HG03045 (cell line): ENCODE measurements around the gene SMURF2.
"Not testable (repeated sequence)": the region's sequence is repeated elsewhere in the genome, so short reads cannot be mapped to it uniquely, and the experiment has no call there.

Experiments used
- ATAC-seq: cut with Tn5 transposase; IDR thresholded peaks from one replicate; pipeline ENCODE4 v1.9.1; 2021; ENCODE audit warnings: mild to moderate bottlenecking, moderate library complexity; ENCODE audit not compliant: unreplicated experiment

Gene SMURF2

DNA sequence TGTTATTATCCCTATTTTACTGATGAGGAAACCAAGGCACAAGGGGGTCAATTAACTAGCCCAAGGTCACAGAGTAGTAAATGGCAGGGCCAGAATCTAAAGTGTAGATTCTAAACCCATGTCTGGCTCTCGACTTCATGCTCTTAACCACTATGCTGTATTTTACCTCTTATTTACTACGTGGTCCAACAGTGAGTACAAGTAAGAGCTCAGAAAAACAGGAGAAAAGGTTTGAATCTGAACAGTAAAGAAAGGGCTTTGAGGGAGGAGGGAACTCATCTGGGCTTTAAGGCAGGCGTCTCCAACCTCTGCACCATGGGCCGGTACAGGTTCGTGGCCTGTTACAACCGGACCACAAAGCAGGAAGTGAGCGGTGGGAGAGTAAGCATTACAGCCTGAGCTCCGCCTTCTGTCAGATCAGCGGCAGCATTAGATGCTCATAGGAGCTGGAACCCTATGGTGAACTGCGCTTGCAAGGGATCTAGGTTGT, 62.9 kb downstream of the SMURF2 start:
- peak; percentile 78 for ATAC-seq

DNA sequence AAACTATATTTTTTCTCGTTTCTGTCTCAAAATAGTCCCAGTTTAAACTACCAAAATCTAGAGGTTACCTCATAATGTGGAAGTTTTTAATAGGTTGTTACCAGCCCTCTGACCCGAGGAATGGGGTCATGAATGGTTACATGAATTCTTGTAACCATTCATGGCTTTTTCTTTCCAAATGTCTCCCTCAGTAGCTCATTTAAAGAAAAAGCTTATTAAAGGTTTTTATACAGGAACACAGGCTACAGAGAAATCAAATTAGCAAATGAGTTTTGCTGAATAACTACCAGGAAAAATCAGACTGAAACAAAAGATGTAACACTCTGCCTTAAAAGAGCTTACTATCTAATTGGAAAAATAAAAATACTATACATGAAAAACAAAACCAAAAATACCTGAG, 63.4 kb downstream of the SMURF2 start:
- no peak for ATAC-seq

DNA sequence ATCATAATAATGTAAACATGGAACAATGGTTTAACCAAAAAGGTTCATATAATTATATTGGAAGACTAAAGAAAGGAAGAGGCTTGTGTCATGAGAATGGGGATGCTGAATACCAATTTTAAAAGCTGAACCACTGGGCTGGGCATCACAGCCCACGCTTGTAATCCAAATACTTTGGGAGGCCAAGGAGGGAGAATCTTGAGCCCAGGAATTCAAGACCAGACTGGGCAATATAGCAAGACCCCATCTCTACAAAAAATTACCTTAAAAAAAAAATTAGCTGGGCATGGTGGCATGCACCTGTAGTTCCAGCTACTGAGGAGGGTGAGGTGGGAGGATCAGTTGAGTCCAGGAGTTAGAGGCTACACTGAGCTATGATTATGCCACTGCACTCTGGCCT, 65.1 kb downstream of the SMURF2 start:
- no peak for ATAC-seq

DNA sequence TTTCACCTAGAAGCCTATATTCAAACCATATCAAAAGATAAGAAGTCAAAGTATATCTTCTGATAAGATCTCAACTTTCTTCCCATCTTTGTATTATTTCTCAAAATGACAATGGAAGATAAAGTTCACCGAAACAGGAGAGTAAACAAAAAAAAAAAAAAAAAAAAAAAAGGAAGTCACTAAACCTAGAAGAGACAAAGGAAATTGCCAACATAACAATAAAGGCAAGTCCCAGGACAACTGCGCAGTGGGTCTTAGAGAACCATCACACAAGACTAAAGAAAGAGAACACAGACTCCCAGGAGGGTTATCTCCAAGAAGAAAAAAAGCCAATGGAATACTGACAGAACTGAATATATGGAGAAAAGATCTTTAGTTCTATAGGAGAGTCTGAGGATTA, 65.7 kb downstream of the SMURF2 start:
- no peak for ATAC-seq

DNA sequence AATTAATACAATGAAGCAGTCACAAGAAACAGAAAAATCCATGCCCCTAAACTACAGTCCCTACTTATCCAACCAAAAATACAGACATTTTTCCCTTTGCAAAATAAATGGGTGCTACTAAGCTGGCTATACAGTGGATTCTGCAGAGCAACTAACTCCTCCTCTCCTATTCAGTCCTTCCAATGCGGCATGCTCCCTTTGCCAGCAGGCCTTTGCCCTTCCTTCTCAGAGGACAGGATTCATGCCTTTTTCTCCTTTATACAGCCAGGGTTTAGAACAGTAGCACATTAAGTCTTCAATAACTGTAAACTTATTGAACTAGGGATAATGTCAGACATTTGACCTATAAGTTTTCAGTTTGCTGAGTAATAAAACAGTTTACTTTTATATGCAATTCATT, 70.2 kb downstream of the SMURF2 start:
- ATAC-seq: no peak

DNA sequence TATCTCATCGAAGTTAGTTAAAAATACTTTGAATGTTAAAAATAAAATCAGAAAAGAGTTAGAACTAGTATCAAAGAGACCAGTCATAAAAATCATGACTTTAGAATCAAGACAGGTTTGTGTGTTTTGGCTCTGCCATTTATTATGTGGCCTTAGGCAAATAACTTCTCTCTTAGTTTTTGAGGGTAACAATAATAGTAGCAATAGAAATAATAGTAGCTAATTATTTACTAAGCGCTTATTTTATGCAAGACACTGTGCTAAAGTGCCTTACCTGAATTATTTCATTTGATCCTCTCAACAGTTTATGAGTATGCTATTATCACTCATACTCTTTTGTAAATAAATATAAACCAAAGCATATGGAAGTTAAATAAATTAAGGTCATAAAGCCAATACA, 77.0 kb downstream of the SMURF2 start:
- ATAC-seq: no peak

DNA sequence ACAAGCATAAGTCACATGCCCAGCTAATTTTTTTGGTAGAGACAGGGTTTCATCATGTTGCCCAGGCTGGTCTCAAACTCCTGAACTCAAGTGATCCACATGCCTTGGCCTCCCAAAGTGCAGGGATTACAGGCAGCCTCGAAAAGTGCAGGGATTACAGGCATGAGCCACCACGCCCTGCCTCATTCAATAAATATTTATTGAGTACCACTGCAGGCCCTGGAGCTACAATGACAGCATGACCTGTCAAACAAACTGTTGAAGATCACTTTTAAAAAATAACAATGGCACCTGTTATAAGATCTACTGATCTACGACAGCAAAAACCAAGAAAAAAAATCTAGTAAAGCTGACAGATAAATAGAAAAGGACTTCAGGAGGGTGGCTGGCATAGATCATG, 79.1 kb downstream of the SMURF2 start:
- ATAC-seq: no peak

DNA sequence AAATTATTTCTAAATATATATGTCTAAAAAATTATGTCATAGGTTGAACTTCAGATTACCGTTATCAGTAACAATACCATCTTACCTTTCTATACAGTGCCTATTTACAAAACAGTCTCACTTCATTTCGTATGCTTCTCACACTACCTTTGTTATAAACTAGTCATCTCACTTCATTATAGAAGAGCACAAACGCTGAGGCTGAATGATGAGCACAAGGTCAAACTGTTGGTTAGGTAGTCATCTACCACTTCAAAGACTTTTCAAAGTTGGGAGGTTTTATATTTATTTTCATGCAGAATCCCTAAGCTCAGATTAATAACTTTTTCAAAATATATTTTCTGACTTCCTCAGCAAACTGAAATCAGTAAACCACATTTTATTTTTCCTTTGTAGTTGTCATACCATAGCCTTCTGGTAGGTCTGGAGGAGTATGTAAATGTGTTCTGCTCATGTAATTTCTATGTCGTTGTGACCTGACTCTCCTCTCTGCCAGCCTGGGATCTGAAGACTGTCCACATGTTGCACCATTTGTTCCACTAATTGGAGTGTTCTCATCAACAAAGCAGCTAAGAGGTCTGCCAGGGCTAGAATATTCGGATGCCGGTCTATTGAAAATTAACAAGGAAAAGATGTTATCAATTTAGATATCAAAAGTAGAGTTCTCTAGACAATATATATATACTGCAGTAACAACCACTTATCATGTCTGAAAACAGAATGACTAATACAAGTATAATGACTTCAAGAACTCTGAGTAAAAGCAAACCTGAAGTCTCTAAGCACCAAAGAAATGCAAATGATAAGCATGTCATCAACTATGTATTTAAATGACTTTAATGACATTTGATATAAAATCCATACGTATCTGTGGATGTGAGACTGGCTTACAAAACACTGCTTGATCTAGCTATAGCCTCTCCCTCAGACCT, 81.5 kb downstream of the SMURF2 start:
- no peak for ATAC-seq

DNA sequence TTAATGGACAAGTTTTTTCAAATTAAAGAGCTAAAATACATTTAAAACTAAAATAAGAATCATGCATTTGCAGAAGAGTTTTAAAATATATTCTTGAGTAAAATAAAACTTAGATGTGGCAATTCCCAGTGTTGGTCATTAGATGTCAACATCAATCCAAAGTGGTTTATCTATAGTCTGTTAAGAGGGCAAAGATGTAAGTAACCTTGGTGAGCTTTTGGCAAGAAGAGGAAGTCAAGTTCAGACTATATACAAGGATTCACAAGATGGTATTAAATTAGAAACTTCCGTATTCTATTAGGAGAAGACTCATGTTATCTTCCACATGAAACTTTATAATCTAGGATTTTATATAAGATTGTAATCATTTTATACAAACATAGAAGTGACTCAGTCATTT, 82.2 kb downstream of the SMURF2 start:
- no peak for ATAC-seq

DNA sequence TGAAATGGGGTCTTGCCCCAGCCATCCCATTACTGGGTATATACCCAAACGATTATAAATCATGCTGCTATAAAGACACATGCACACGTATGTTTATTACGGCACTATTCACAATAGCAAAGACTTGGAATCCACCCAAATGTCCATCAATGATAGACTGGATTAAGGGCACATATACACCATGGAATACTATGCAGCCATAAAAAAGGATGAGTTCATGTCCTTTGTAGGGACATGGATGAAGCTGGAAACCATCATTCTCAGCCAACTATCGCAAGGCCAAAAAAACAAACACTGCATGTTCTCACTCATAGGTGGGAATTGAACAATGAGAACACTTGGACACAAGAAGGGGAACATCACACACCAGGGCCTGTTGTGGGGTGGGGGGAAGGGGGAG, 85.1 kb downstream of the SMURF2 start:
- not testable (repeated sequence) for ATAC-seq

DNA sequence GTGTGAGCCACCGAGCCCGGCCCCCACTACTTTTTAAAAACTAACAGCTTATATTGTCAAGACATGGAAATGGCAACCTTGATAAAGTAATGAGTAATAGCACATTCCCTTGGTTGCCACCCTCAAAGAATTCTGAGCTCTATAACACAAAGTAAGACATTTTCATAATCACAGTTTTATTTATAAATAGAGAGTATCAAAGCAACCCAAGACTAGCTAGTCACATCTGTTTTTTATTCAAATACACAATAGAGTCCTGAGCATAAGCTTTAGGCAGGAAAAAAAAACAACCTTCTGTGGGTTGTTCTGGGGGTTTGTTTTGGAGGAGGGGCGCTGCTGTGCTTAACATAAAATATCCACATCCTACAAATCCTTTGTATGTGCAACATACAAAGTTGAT, 86.7 kb downstream of the SMURF2 start:
- ATAC-seq: no peak

DNA sequence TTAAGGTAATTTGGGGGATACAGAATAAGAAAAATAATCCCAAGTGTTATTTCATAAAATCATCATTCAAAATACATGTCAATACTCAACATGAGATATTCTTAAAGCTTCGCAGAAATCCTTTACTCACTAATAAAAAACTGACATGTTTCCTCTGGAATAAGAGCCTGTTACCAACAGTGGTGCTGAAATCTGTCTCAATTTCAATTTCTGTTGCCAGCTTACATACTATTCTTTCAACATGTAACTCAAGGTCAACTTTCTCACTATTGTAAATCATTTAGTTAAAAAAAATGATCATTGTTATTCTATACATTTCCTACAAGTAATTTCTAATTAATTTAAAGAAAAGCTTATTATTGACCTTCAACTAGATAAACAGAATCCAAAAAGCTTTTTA, 87.5 kb downstream of the SMURF2 start:
- no peak for ATAC-seq

DNA sequence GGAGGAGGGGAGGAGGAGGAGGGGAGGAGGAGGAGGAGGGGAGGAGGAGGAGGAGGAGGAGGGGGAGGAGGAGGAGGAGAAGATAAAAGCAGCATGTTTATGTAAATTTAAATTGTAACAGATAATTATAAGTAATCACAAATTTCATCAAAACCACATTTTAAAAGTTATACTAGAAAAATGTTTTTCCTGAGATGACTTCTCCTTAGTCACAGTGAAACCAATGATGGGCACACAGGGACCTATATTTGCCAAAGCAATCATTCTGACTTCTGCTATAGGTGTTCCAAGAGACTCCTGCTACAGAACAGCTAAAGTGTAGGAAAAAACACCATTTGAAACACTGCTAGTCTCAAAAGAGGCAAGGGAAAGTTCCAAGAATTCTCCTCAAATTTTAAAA, 88.9 kb downstream of the SMURF2 start:
- ATAC-seq: no peak

DNA sequence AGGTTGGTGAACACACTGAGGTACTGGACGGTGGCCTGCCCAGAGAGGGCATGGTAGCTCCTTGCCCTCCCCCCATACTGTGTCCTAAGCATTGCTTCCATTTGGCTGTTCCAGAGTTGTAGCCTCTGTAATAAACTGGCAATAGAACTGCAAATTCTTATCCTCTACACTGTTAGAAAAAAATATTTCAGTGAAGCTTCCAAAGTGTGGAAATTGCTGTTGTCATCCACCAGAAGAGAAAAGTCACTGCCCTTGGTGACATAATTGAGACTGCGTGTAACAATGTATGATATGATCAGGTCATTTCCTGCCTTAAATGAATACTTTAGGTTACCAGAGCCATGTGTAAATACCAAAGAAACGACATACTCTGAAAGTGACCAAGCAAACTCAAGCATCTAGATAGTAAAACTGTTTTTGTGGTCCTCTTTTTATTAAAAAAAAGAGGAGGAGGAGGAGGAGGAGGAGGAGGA, 89.4 kb downstream of the SMURF2 start:
- ATAC-seq: no peak

DNA sequence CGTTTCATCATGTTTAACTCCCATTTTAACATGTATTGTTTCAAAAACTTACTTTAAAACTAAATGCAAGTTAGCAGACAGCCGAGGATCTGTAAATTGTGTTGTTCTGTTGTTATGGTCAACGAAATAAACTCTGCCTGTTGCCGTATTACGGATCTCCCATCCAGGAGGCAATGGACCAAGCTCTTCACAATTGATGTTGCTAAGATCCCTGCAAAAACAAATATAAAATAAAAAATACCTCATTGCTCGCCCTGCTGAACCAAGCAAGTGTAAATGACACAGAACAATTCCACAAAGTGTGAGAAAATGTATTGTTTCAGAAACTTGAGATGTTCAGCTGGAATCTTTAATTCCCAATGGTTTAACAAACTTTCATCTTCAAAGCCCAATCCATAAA, 90.4 kb downstream of the SMURF2 start:
- no peak for ATAC-seq

DNA sequence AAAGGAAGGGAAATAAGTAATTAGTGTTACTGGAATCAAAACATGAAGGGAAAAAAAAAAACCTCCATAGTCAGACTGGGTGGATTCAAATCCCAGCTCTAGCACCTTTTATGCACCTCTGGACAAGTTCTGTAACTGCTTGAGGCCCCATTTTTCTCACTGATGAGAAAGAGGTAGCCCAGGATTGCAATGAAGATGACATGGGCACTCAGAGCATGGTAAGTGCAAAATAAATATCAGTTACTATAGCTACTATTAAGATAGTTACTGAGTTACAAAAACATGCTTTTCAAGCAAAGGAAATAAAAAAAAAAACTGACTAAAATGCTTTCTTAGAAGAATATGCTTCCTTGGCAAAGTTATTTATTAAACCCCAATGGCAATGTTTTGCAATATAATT, 96.5 kb downstream of the SMURF2 start:
- no peak for ATAC-seq

DNA sequence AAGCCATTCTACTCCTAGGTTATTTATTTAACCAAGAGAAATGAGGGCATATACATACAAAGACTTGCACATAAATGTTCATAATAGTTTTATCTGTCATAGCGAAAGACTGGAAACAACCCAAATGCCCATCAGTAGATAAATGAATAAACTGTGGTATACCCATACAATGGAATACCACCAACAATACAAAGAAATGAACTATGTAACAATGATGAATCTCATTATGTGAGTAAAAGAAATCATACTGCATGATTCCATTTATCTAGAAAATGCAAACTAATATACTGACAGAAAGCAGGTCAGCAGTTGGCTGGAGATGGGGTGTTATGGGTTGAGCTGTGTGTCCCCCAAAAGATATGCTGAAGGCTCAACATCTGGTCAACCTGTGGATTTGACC, 98.0 kb downstream of the SMURF2 start:
- ATAC-seq: no peak

DNA sequence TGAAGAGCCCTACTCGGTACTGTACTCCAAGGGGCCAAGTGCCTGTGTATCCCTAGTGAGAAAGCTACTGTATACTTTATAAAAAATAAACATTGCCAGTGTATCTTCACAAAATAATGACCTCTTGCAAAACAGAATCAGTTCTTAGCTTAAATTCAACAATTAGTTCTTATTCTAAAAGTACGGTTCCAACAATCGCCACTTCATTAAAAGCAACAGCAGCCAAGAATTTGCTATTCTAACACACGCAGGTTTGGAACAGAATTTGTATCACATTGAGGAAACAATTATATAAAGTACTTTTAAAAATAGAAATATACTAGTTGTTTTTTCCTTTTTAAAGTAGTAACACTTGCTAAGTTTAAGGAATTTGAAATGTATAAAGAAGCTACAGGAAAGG, 106.8 kb downstream of the SMURF2 start:
- no peak for ATAC-seq

DNA sequence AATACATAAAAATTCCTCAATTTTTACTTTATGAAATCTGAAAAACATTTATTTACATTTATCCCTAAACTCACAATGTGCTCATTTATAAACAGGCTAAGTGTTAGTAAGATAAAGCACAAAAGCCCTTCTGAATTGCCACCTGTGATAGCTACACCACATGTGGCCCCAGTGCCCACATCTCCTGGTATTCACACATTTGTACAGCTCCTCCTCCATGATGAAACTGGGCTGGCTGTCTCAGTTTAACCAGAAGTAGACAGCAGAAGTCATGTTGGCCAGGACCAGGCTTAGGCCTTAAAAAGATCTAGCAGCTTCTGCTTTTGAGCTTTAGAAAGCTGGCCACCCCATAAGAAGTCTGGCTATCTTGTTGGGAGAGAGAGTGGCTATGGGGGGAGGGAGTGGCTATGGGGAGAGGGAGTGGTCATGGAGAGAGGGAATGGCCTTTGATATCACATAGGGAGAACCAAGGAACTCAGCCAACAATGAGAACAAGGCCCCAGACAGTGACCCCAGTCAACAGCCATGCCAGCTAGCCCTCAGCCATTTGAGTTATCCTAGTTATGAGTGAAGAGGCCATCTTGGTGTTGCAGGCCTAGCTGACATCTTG, 108.0 kb downstream of the SMURF2 start:
- ATAC-seq: no peak

DNA sequence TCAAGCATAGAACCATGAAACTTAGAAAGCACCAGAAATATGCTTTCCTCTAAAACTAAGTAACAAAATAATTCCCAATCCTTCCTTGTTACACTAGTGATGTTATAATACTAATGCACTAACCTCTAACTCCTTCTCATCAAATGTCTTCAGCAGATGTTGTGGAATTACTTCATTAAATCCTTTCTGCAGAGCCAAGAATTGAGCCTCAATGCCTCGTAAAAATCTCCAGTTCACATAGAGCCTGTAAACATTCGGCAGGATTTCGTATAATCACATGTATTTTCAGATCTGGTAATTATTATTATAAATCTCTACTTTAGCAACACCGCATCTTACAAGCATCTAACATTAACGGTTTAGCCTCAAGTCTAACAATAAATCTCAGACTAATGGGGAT, 110.6 kb downstream of the SMURF2 start:
- no peak for ATAC-seq

DNA sequence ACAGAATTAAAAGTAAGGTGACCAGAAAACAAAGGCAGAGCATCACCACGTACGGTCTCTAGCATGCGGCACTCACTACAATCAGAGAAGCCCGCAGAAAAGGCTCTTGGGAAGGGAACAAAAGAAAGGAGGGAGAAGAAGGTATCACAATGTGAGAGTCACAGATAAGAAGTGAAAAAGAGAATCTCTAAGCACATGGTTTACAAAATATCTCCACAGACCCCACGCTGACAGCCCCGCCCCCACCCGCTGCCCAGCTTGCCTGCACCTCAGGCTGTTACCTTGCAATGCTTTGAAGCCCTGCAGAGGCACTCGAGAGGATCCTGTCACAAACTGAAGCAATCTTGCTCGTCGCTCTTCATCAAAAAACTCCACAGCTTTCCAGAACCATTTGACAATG, 114.8 kb downstream of the SMURF2 start:
- ATAC-seq: no peak

DNA sequence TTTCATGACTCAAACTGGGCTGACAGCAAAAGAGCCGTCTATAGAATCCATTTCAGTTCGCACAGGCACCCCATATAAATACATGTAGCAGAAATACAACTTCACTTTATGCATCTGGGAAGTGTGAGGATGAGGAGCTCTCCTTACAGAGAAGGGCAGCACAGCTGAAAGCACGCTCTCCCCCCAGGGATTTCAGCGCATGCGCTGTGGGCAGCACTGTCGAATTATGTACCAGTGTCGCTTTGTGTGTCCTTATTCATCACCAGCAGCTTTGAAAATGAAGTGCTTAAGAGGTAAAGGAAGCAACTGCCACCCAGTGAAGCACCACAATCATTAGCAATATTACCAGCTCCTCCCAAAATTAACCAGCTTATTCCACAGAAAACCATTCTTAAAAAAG, 115.4 kb downstream of the SMURF2 start:
- no peak for ATAC-seq
